ENCODE measurements around the gene ABCC10. TPM values are rescaled to one million over a fixed set of nuclear protein-coding genes. Genes with fewer than 3 reads are reported as not detected.
A peak's percentile ranks its signal among the peaks of the same experiment; 100 is the strongest.

Gene ABCC10
- total and polyA plus RNA-seq, 12 donors: 7.1 to 44.3 (median 10.9) TPM

DNA sequence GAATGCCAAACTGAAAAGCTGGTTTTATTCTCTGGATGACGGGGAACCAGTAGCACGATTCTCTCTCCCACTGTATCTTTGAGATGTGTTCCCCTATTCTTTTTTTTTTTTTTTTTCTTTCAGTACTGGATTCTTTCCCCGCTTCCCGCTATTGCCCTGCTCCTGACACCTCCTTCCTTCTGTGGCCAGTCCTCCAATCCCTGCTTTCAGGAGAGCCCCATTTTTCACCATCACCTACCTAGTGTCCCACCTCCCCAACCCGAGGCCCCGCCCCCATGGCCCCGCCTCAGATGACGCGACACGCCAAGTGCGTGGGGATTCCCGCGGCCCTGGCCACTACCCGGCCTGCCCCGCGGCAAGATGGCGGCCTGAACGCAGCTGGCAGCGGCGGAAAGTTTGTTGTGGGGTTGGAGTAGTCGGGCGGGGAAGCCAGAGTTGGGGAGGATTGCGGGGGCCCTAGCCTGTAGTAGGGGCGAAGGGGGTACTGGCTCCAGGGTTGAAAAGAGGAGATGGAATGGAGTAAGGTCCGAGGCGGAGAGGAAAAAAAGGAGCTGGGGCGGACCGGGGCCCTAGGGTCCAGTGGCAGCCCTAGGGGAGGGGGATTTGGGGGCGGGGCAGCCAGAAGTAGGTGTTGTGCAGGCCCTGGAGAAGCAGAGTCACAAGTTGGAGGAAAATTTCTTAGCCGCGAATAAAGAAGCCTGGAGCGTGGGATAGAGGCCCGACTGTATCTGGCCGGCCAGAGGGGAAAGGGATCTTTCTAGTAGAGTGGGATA lies 50.1 kb downstream of the ABCC10 start, which contains the start of gene TJAP1:
Gene TJAP1, plus strand, starts transcription at position 336 of the 773 bp plus-strand sequence. CDS start 21,432 bp downstream, outside the sequence.
- peak within 1 kb of the TSS in 9 of 10 donors; percentile 46 to 94 (median 88) for H3K27ac ChIP-seq
- H3K27me3 ChIP-seq: no peaks in the 10 kb centered on the region
- ATAC-seq: peak; percentile 98 to 100 (median 100)
- WGBS, 2 donors: 1 to 2% methylated on average over 34 of the region's 34 CpGs
- intact Hi-C loops (cut with DNase I): no loop called here
- H3K4me1 ChIP-seq: peaks cover 7 to 51% (median 33%) of the 10 kb centered on the region in 9 donors
- peak within 1 kb of the TSS; percentile 61 to 87 (median 76) for H3K4me3 ChIP-seq
- peaks cover 0 to 10% (median 0%) of the 10 kb centered on the region in 9 donors for H3K36me3 ChIP-seq
- peak; percentile 93 to 95 for DNase-seq
- TF ChIP-seq, protein P1, sequence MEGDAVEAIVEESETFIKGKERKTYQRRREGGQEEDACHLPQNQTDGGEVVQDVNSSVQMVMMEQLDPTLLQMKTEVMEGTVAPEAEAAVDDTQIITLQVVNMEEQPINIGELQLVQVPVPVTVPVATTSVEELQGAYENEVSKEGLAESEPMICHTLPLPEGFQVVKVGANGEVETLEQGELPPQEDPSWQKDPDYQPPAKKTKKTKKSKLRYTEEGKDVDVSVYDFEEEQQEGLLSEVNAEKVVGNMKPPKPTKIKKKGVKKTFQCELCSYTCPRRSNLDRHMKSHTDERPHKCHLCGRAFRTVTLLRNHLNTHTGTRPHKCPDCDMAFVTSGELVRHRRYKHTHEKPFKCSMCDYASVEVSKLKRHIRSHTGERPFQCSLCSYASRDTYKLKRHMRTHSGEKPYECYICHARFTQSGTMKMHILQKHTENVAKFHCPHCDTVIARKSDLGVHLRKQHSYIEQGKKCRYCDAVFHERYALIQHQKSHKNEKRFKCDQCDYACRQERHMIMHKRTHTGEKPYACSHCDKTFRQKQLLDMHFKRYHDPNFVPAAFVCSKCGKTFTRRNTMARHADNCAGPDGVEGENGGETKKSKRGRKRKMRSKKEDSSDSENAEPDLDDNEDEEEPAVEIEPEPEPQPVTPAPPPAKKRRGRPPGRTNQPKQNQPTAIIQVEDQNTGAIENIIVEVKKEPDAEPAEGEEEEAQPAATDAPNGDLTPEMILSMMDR (IDR thresholded peaks at IDR 0.05): no peak
- no peaks in the 10 kb centered on the region for H3K9me3 ChIP-seq

DNA sequence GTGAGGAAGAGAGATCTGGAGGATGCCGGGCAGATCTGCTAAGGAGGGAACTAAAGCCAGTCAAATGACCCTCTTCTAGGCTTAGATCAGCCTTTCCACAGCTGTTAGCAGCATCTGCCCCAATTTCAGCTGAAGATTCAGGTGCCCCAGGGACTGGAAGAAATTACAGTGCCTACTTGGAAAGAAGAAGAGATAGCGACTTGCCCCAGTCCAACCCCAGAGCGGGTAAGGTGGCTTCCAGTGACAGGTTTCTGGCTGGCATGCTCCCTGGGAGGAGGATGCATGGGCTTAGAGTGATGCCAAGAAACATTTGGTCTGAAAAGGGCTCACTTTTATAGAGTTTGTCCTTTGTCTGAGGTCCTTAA lies 50.6 kb downstream of the ABCC10 start:
- peaks cover 0 to 10% (median 0%) of the 10 kb centered on the region in 9 donors for H3K36me3 ChIP-seq
- ATAC-seq (peak in 1 of 8 donors; percentile 23), DNase-seq (no peak)
- H3K9me3 ChIP-seq: no peaks in the 10 kb centered on the region
- peak overlapping the region in 9 of 10 donors; percentile 46 to 94 (median 88) for H3K27ac ChIP-seq
- no peaks in the 10 kb centered on the region for H3K27me3 ChIP-seq
- WGBS, 2 donors: 15 to 20% methylated on average over 3 of the region's 3 CpGs
- intact Hi-C loops (cut with DNase I): no loop called here
- H3K4me1 ChIP-seq: peaks cover 7 to 54% (median 33%) of the 10 kb centered on the region in 9 donors
- peak overlapping the region; percentile 61 to 87 (median 76) for H3K4me3 ChIP-seq
- TF ChIP-seq, protein P1 (IDR thresholded peaks at IDR 0.05): no peak

DNA sequence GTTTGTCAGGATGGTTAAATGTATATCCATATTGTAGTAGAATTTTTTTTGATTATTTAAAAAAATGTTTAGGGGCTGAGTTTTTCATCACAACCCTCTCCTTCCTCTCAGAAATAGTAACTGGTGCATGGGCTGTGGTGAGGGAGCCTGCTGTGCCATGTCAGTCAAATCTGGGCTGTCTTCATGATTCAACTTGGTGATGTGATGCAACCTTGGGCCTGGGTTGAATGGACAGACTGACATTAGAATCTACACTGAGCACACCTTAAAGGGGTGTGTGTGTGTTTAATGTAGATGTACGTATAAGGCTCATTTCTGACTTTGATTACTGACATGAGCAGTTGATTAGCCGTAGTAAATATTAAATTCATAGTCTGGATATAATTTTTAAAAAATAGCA lies 53.7 kb downstream of the ABCC10 start:
- peaks cover 0 to 23% (median 0%) of the 10 kb centered on the region in 9 donors for H3K36me3 ChIP-seq
- no peak overlapping the region for H3K27ac ChIP-seq
- ATAC-seq (no peak), DNase-seq (no peak)
- no peaks in the 10 kb centered on the region for H3K9me3 ChIP-seq
- no peak overlapping the region for H3K4me3 ChIP-seq
- 90 to 92% methylated on average over 2 of the region's 2 CpGs for WGBS, 2 donors
- intact Hi-C loops (cut with DNase I): no loop called here
- H3K4me1 ChIP-seq: peaks cover 7 to 71% (median 37%) of the 10 kb centered on the region in 9 donors
- H3K27me3 ChIP-seq: no peaks in the 10 kb centered on the region
- TF ChIP-seq, protein P1 (IDR thresholded peaks at IDR 0.05): no peak

DNA sequence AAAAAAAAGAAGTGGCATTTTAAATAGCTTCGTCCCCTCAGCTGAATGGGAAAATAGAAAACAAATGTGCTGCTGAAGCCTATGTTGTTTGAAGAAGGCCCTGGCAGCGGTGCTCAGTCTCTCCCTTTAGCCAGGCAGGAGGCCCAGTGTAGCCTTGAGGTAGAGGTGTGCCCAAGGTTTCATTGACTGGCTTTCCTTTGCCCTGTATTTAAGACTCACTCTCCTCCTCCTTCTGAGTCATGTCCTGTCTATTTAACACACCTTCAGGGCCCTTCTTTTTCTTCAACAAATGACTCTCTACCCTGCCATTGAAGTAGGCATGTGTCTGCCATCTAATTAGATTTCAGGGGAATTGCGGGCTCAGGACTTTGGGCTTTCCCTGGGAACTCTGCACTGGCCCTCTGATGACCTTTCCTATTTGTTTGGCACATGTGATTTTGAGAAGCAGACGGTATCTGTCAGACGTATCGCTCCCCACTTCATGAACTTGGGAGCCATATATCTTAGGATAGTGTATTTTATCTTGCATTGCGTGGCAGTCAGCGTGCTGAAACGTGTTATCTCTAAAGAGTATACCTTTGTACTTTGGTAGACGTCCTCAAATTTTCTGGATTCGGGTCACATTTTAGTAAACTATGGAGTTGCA lies 54.4 kb downstream of the ABCC10 start:
- H3K27me3 ChIP-seq: no peaks in the 10 kb centered on the region
- DNase-seq: no peak
- TF ChIP-seq, protein P1 (IDR thresholded peaks at IDR 0.05): no peak
- no peak for ATAC-seq
- no peak overlapping the region for H3K27ac ChIP-seq
- H3K9me3 ChIP-seq: no peaks in the 10 kb centered on the region
- peaks cover 0 to 27% (median 0%) of the 10 kb centered on the region in 9 donors for H3K36me3 ChIP-seq
- no peak overlapping the region for H3K4me3 ChIP-seq
- peaks cover 7 to 71% (median 39%) of the 10 kb centered on the region in 9 donors for H3K4me1 ChIP-seq
- intact Hi-C loops (cut with DNase I): no loop called here
- WGBS, 2 donors: 69 to 74% methylated on average over 11 of the region's 11 CpGs

All from heart right ventricle (tissue), 16 donors.